Daoy (cell line): Measurements from ENCODE around the gene ERICH3. TPM values are rescaled to one million over a fixed set of nuclear protein-coding genes. Genes with fewer than 3 reads are reported as not detected.
"Not testable (repeated sequence)": the region's sequence is repeated elsewhere in the genome, so short reads cannot be mapped to it uniquely, and the experiment has no call there.

ENCODE experiments used
- DNase-seq: peaks from one replicate; pipeline ENCODE4 v3.0.0-alpha.2; 2015; ENCODE audit warnings: low read depth
- total RNA-seq: library from RNA; depleted of rRNA; stranded (reverse); fragments of >200 nt; shearing (Covaris generic); gene quantifications from 2 replicates; pipeline ENCODE4 v1.2.3, GENCODE V29; 2014

The ERICH3 gene
- total RNA-seq, 1 experiment from 2014 or later = 0.06 TPM

DNA sequence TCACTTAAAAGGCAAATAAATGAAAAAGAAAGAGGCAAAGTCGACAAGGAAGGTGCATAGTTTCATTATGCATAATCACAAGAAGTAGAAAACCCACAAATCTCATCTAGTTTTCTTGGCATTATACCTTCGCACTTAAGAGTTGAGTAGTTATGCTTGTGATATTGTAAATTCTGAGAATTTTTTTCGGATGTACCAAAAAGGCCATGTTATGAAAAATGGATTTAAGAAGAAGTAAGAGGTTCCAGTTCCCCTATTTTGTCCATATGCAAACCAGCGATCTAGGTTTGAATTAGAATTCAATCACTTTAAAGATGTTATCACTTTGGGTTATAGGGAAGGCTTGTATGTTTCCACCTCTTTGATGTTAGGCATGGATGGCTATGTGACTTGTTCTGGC, 7.9 kb upstream of the ERICH3 start:
- DNase-seq = no peak

- no peak for DNase-seq
Measured at GRCh38 chr1:74681001-74681400, 7.4 kb upstream of the ERICH3 start.

DNA sequence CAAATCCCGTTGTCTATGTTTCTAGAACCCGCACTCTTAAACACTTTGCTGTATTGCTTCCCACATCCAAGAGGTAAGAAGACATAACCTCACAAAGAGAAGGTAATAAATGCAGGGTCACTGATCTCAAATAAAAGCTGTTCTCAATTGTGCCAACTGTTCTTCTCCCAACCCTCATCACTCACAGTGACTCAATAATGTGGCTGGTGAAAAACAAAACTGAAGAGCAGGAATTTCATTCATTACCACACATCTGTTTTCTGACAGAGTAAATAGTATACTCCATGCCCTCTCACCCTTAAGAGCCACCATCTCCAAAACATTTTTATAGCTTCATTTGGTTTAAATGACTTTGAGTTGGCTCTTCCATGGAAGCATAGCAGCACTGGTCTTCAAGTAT, 6.2 kb upstream of the ERICH3 start:
- DNase-seq = no peak

- DNase-seq = no peak
Measured at GRCh38 chr1:74677926-74678325, 4.3 kb upstream of the ERICH3 start.

DNA sequence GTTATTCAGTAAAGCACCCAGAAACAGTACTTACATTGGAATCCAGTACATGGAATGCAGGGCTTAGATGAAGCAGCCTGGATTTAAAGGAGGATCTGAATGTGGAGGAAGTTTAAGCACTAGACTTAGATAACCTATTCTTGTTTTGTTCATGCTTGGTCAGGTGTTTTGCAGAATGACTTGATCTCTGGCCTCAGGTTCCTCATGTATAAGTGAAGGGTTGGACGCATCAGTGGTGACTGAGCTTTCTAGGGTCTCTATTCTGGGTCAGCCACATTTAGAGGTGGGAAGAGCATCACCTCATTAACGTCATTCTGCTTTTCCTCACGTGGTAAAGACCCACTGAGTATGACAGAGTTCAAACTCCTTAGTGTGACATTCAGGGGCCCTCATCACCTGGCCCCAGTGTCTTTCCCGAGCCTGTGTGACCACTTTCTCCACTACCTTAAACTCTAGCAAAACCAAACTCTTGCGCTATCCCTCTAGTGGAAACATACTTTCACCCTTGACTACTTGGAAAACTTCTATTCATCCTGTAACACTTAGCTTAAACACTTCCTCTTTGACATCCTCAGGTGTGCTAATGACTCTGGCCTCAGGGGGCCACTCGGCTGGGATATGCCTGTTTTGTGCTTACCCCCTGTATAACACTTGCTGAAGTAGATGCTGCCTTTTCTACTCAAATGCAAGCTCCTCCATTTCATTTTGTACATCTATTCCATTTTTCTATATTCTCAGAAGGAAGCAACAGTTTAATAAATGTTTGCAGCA, 871 bp upstream of the ERICH3 start:
- DNase-seq = no peak

DNA sequence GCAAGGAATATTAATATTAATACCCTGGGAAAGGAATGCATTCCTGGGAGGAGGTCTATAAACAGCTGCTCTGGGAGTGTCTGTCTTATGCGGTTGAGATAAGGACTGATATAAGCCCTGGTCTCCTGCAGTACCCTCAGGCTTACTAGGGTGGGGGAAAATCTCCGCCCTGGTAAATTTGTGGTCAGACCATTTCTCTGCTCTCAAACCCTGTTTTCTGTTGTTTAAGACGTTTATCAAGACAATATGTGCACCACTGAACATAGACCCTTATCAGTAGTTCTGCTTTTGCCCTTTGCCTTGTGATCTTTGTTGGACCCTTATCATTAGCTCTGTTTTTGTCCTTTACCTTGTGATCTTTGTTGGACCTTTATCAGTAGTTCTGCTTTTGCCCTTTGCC, 2.7 kb downstream of the ERICH3 start:
- DNase-seq = not testable (repeated sequence)

DNA sequence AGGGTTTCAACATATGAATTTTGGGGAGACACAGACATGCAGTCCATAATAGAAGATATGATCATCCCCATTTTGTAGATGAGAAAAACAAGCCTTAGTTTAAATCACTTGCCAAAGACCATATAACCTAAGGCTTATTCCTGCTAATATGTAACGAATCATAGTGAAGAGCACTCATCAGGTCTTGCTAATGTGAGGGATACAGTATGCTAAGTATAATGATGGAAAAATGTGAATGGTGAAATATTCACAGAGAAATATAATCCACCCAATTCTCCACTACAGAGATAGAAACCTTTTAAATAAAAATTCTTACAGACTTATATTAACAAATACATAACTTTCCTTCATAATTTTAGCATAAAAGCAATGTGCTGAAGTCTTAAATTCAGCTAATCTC, 18.9 kb downstream of the ERICH3 start:
- no peak for DNase-seq

DNA sequence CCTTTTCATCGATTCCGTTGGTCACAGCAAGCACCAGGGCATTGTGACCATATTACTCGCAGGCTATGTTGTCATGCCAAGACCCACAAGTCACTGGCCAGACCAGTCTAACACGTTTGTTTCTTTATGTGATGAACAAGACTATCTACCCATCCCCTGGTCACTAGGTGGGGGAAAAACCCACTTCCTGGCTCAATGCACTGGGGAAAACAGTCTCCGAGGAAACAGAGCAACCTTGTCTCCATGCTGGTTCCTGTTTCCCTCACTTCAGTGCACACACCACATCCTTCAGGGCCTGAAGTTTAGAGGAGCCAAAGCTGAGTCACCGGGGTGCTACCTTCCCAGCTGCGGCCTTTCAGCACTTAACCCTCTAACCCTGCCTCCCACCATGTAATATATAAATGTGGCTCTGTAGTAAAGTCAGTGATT, 20.9 kb downstream of the ERICH3 start:
- DNase-seq = peak; percentile 95

DNA sequence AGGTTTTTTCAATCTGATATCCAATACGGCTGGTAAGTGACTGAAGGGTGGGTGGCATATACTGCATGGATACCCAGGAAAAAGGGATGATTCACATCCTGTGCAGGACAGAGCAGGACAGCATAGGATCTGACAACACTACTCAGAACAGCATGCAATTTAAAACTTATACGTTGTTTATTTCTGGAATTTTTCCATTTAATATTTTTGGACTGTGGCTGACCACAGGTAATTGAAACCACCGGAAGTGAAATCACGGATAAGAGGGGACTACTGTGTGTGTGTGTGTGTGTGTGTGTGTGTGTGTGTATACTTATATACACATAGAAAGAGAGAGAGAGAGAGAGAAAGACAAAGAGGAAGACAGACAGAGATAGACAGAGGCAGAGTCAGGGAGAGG, 23.0 kb downstream of the ERICH3 start:
- DNase-seq = peak; percentile 65

DNA sequence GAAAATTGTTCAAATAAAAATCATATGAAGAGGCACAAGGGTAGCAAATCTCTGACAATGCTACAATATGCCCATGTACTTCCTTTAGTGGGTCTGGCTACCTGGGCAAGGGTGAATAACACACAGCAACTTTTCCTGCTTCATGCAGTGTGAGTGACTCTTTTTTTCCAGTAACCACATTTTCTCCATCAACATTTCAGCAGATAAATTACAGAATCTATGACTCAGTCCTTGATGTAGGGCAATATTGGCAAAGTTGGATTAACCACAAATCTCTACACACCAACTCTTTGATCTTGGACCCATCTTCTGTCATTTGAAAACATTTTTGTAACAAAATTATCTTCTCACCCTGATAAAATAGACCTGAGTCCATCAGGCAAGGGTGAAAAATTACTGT, 31.7 kb downstream of the ERICH3 start:
- DNase-seq = peak; percentile 5

DNA sequence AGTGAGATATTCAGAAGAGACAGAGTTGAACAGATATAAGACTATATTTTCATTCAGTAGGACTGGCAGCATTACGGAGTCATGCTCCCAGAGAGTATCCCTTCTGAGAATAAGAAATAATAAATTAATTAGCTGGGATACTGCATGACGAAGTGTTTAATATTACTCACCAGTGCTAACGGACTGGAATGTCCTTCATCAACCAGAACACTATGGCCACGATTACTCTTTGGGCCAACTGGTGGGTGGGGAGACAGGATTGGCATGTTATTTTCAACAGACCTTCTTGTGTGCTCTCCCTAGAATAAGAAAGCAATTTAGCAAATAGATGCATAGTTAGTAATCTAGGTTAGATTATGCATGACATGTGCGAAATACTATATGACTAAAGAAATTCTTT, 32.4 kb downstream of the ERICH3 start:
- DNase-seq = no peak

GRCh38 chr1:74637296-74637695, 36.3 kb downstream of the ERICH3 start:
- no peak for DNase-seq

DNA sequence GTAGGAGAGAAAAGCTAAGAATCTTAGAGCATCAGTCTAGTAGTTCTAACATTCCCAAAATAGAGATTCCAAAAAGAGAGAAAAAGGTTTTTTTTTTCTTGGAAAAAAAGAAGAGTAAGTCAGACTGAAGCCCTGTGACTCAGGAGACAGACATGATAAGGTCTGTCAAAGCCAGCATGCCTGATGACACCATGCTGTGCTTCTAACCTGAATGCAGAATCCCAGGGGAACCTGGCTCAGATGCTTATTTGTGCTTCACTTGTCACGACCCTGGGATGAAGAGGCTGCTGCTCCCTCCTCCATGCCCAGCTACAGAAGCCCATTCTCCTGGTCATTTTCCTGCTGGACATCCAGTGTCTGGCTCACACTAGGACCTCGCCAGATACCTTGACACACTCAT, 44.3 kb downstream of the ERICH3 start:
- DNase-seq = no peak

GRCh38 chr1:74623716-74624115, 49.9 kb downstream of the ERICH3 start:
- DNase-seq = no peak

DNA sequence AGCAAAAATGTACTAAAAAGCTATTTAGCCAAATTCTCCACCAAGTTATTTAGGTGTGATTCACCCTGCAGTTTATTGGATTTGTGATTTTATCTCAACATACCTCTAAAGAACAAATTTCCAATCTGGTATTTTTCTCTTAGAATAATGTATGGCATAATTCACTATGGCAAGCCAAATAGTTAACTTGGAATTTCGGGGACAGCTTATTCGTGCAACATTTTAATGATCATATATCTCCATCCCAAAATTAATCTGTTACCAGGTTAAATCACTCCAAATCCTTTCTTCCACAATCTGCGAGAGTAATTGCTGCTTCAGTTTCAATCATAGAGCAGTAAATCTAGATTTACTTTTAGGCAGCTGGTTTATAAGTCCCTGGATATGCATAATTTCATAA, 53.4 kb downstream of the ERICH3 start:
- DNase-seq = no peak

- DNase-seq = no peak
Measured at GRCh38 chr1:74618974-74619373, 54.6 kb downstream of the ERICH3 start.

GRCh38 chr1:74613894-74614293, 59.7 kb downstream of the ERICH3 start:
- DNase-seq = no peak

GRCh38 chr1:74611887-74612286, 61.7 kb downstream of the ERICH3 start:
- DNase-seq = no peak

- DNase-seq = no peak
Measured at GRCh38 chr1:74610961-74611360, 62.6 kb downstream of the ERICH3 start.

- no peak for DNase-seq
Measured at GRCh38 chr1:74609810-74610371, 63.7 kb downstream of the ERICH3 start.

DNA sequence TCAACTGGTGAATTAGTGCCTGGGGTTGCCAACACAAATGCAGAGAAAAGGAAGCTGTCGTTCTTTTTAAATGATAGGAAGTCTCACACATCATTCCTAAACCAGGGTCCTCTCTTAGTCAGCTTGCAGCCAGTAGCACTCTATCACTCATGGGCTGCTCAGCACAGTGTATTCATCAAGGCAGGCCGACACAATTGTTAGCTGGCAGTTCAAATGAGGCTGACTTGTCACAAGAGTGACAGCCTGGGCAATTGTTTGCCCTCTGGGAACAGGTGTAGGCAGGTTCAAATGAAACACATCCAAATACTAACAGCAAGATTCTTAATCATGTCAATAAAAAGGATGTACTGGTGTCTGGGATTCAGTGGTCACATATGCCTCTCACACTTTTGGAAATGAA, 76.9 kb downstream of the ERICH3 start:
- no peak for DNase-seq

DNA sequence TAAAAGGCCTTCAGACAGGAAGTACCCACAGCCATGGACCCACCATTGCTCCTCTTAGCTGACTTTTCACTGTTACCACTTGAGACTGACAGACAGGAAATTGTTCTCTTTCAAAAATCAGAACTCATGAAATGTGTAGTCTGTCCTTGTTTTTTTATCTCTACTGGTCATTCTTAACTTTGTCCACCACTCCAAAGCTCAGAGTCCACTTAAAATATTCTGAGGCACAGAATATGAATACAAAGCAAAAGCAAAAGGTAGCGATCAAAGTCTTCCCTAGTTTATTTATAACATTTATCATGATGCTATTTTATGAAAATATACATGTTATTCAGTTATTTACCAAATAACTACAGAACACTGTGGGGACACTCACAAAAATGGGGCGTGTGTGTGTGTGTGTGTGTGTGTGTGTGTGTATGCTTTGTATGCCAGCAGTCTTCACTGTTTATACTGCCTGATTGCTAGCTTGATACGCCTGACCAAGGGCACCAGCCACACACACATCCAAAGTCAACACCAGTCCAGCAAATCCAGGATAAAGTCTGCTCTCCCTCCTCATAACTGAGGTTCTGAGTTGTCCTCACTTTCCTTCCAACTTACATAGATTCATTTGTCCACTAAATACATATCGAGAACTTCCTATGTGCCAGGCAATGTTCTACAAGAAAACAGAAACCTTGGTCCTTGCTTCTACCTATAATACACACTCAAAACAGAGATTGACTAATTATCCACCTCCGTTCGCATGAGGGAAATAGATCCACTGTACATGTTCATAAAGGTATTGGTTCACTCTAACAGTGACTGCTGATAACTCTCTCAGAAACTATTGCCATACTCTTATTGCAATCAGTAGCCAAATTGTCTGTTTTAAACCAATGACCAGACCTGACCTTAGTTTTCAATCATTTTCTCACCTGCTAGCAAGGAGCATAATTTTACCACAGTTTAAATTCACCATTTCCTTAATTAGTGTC, 79.4 kb downstream of the ERICH3 start:
- DNase-seq = no peak
